Stimulated activated CD8-positive, alpha-beta memory T cell treated with anti-CD3 and anti-CD28 coated beads, Interleukin-7, amount 100 ng/mL, for 24 hours (primary cell): ENCODE data around the gene PER1.

ENCODE experiments used
- DNase-seq: peaks from one replicate; pipeline ENCODE4 v3.0.0-alpha.2; 2020; ENCODE audit warnings: low read depth

The PER1 gene

GRCh38 chr17:8151641-8152111, 528 bp downstream of the PER1 start:
- no peak for DNase-seq

DNA sequence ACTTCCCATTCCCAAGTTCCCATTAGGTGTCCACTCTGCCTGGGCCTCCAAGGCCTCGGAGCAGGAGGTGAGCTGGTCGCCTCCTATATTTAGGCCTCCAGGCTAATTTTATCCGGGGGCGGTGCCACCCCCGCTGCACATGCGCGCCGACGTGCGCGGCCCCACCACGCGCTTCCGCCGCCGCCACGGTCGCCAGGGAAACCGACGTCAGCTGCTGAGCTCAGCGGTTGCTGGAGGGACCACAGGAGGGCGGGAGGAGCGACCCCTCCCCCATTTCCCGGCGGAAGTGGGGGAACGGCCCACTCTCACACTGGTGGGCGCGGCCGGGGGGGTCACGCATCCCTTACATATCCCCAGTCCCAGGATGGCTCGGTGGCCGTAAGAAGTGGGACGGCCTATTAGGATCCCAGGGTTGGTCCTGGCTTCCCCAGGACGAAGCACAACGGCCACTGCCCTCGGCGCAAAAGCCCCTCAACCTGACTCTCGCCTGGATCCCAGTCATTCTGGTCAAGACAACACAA, 1.0 kb downstream of the PER1 start:
- DNase-seq, result peak; percentile 86

GRCh38 chr17:8150194-8151119, 1.7 kb downstream of the PER1 start:
- DNase-seq, result no peak

DNA sequence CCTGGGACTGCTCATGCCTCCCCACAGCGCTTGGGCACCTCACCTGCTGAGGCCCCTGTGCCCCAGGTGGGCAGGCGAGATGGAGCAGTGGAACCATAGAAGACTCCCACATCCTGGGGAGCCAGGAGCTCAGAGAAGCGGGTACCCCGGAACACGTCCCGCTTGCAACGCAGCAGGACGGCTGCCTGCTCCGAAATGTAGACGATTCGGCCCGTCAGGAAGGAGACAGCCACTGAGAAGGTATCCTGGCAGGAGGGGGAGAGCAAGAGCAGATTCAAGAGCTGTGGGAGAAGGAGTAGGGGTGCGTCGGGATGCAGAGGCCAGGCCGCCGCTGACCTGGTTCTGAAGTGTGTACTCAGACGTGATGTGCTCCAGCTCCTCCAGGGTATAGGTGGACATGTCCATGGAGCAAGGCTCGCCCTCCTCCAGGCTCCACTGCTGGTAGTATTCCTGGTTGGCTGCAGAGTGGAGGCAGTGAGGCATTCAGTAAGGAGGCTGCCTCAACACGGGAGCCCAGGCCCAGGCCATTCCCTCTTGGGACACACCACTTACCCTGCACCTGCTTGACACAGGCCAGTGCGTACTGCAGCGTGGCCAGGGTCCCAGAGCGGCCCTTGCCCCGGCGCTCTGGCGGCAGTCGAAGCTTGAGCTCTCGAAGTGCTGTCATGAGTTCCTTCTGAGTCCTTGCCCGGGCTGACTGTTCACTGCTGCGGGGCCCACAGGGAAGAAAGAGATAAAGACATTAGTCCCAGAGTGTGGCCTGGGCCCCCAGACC, 2.6 kb downstream of the PER1 start:
- no peak for DNase-seq

DNA sequence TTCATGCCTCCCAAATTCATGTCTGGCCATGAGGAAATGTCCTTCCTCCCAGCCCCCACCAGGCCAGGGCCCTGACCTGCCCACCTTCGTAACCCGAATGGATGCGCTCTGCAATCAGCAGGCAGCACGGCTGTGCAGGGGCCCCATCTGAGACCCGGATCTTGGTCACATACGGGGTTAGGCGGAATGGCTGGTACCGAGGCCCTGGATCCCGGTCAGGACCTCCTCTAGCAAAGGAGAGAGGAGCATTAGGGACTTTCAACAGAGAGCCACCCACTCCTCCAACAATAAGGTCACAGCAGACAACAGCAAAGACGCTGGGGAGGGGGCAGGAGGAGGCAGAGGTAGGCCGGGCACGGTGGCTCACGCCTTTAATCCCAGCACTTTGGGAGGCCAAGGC, 3.6 kb downstream of the PER1 start:
- DNase-seq, result no peak

- no peak for DNase-seq
Measured at GRCh38 chr17:8147805-8148404, 4.3 kb downstream of the PER1 start.

GRCh38 chr17:8147141-8147804, 4.9 kb downstream of the PER1 start:
- DNase-seq, result no peak

DNA sequence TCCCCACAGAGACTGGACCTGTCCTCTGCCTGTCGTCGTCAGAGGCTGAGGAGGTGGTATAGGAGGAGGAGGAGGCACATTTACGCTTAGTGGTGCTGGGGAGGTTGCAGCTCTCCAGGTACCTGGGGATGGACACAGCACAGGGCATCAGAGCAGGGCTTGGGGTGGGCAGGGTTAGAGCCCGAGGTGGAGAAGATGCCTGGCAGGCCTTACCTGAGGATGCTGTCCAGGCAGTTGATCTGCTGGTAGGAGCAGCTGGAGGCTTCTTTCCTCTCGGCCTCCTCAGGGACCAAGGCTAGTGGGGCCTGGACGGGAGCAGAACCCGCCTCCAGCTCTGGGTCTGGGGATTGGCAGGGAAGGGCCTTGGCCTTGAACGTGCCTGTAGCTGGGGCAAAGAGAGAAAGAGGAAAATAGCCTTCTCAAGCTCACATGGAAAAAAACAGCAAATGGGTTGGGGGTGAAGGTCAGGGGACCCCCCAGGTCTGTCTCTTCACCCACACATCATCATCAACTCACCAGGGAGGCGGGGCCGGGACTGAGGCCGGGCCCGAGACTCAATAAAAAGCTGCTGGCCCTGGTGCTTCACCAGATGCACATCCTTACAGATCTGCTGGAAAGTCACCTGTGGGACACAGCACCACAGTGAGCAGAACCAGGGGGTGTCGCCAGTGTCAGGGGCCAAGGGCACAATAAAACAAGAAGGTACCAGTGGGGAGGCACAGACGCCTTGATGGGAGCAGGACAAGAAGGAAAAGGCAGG, 5.6 kb downstream of the PER1 start:
- DNase-seq, result no peak

DNA sequence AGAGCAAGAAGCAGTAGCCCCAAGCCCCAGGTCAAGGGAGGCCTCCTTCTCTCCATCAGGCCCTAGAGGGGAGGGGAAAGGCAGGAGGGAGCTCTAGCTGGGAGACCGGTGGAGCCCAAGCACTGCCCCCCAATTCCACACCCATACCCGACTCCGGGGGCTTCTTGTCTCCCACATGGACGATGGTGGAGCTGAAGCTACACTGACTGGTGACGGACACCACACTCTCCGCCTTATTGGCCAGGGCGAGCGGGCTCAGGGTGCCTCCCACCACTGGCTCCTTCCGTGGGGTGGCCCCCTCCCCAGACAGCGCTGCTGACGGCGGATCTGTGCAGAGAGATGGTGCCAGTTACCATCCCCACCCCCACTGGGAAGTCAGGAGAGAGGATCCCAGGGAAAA, 6.4 kb downstream of the PER1 start:
- no peak for DNase-seq

GRCh38 chr17:8144401-8145231, 7.6 kb downstream of the PER1 start:
- no peak for DNase-seq

DNA sequence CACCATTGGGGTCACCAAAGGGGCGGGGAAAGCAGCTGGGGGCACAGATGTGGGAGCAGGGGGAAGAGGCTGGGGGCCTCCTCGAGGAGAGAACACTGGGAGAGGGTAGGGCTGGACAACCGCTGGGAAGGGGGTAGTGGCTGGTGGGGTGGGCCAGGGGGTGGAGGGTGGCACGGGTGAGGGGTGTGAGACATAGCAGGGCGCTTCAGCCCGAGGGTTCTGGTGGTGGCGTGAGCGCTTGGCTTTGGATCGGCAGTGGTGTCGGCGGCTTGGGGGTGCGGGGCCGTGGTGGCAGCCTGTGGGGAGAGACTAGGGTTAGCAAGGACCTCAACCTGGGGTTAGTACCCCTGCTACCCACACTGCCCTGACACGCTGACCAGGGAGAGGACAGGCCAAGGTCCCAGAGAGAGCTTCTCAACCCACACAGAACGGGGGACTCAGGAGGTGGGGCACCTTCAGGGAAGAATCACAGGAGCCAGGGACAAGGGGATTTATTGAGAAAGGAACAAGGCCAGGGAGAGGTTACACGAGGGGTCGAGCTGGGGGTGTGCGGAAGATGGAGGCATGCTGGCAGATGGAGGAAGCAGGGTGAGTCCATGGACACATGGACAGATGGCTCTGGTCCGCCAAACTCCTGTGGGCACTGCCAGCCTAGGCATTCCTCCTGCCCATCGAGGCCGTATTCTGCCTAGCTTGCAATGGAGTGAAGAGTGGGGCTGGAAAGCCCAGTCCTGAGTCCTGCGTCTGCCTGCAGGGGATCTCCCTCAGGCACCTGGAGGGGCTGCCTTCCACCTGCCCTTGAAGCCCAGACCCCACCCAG, 8.4 kb downstream of the PER1 start:
- no peak for DNase-seq

DNA sequence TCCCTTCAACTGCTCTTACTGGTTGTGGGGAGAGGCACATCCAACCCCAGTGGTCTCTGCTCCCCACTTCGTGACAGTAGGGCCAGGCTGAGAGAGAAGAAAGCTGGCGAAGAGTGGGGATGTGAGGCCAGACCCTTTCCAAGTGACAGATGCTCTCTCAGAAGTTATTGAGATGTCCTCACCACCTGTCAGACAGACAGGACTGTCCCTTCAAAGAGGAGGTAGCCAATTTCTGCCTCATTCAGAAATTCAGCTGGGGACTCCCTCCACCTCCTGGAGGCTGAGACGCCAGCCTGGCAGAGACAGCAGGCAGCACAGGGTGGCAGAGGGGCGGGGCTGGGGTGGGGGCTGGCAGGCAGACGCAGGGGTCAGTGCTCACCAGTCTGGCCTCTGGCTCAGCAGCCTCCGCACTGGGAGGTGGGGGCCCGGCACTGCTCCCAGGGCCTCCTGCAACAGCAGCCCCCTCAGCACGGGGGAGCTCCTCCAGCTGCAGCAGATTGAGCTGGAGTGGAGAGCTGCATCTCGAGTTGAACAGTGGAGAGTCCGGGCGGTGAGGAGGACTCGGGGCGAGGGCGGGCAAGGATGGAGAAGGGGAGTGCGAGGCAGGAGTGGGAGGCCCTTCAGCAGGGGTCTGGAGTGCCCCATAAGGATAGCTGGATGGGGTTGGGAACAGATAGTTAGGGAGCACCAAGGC, 9.2 kb downstream of the PER1 start:
- DNase-seq, result no peak

DNA sequence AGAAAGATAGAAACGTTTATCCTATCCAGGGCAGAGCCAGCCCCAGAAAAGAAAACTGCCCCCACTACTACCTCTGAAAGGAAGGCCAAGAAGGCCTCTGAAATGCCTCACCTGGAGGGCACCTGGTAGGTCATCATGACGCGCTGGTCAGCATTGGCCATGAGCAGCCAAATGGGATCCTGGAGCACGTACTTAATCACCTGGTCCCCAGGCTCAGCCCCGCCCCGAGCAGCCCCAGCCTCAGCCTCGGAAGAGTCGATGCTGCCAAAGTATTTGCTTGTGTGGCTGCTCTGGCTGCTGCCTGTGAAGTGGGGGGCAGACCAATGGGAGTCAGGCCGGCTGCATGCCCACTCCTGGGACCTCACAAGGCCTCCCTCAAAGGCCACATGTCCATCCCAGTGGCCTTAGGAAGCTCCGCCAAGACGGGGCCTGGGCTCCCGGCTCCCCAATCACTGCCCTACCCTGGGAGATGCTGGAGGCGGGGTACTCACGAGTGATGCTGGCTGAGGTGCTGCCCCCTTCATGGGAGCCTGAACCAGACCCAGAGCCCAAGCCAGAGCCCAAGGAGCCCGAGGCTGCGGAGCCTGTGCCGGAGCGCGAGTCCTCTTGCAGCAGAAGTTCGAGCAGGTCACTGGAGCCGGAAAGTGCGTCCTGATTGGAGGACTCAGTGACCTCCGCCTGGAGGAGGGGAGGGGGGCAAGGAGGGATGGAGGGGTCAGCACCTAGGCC, 9.9 kb downstream of the PER1 start:
- no peak for DNase-seq

DNA sequence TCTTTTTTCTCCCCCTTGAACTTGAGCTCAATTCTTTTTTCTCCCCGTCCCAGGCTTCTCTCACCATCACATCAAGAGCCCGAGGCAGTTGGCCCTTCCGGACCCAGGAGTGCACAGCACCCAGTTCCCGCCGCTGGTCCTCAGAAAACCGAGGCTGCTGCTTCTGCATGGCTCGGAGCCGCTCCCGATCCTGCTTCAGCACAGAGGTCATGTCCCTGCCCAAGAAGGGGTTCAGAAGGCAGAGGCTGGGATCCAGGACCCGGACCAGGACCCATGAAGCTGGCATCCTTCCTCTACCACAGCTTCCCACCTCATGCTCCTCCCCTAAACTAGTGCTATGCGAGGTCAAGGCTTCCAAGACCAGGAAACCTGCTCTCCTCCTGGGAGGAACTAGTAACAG, 10.5 kb downstream of the PER1 start:
- no peak for DNase-seq

DNA sequence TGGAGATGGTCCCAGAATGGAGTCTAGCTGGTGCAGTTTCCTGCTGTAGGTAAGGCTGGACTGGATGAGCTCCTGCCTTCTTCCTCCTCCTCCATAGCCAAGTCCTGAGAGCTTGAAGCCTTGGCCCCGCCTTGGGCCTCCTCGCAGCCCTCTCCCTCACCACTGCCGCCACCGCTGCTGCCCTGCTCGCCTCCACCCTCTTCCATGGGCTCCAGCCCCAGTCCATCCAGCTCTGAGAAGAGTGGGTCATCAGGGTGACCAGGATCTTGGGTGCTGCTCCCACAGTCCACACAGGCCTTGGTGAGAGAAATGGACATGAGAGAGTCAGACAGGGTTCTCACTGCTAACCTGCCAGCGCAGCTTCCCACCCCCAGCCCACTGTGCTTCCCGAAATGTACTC, 11.2 kb downstream of the PER1 start:
- no peak for DNase-seq

GRCh38 chr17:8140065-8141029, 11.9 kb downstream of the PER1 start:
- no peak for DNase-seq
